Neural cell (in vitro differentiated cells): Measurements from ENCODE around the gene RPS2. TPM values are rescaled to one million over a fixed set of nuclear protein-coding genes. Genes with fewer than 3 reads are reported as not detected.

ENCODE experiments used
- H2AFZ ChIP-seq: fragments of 200-600, 300-800 bp; sonication (generic), shearing (Covaris generic); 2 replicates; pipeline ENCODE4 v1.6.0; 2014; ENCODE audit warnings: low read depth, mild to moderate bottlenecking, antibody characterized with exemption, low read length, moderate library complexity
- H3F3A ChIP-seq: fragments of 200-600 bp; shearing (Covaris generic); 2 replicates; pipeline ENCODE4 v1.6.1; 2016; ENCODE audit warnings: mild to moderate bottlenecking, moderate library complexity, mixed read lengths, antibody characterized with exemption, low read length; ENCODE audit not compliant: insufficient read depth, poor library complexity, severe bottlenecking
- H3K27ac ChIP-seq: fragments of 200-600, 300-800 bp; sonication (generic), shearing (Covaris generic); 2 replicates; pipeline ENCODE4 v1.5.1; 2014; ENCODE audit warnings: mild to moderate bottlenecking, low read length, moderate library complexity
- H3K27me3 ChIP-seq: fragments of 300-800, 200-600 bp; sonication (generic), shearing (Covaris generic); 2 replicates; pipeline ENCODE4 v1.6.0; 2014; ENCODE audit warnings: mild to moderate bottlenecking, low read depth, low read length, moderate library complexity; ENCODE audit not compliant: insufficient read depth
- H3K36me3 ChIP-seq: fragments of 300-800, 200-600 bp; sonication (generic), shearing (Covaris generic); 2 replicates; pipeline ENCODE4 v1.5.1; 2014; ENCODE audit warnings: mild to moderate bottlenecking, antibody characterized with exemption, low read length, moderate library complexity; ENCODE audit not compliant: insufficient read depth
- H3K4me2 ChIP-seq: fragments of 300-800, 200-600 bp; sonication (generic), shearing (Covaris generic); 2 replicates; pipeline ENCODE4 v1.6.0; 2014; ENCODE audit warnings: mild to moderate bottlenecking, low read length
- H3K4me3 ChIP-seq: fragments of 300-800, 200-600 bp; sonication (generic), shearing (Covaris generic); 2 replicates; pipeline ENCODE4 v1.5.1; 2014; ENCODE audit warnings: mild to moderate bottlenecking, low read length, moderate library complexity
- H3K79me2 ChIP-seq: fragments of 200-600 bp; shearing (Covaris generic); replicated peaks from 2 replicates; pipeline ENCODE4 v1.6.0; 2014; ENCODE audit warnings: mild to moderate bottlenecking, low read length, moderate library complexity; ENCODE audit not compliant: insufficient read depth
- H3K9ac ChIP-seq: fragments of 300-800, 200-600 bp; sonication (generic), shearing (Covaris generic); 2 replicates; pipeline ENCODE4 v1.6.1; 2016; ENCODE audit warnings: mild to moderate bottlenecking, low read length, mixed read lengths
- H3K9me2 ChIP-seq: fragments of 200-600 bp; shearing (Covaris generic); 2 replicates; pipeline ENCODE4 v1.6.1; 2016; ENCODE audit warnings: mild to moderate bottlenecking, low read length, mixed read lengths; ENCODE audit not compliant: insufficient read depth
- H3K9me3 ChIP-seq: fragments of 200-600, 300-800 bp; sonication (generic), shearing (Covaris generic); 2 replicates; pipeline ENCODE4 v1.6.1; 2016; ENCODE audit warnings: mild to moderate bottlenecking, mixed run types, low read length, moderate library complexity, mixed read lengths
- H4K20me1 ChIP-seq: fragments of 200-600 bp; shearing (Covaris generic); 2 replicates; pipeline ENCODE4 v1.6.1; 2016; ENCODE audit warnings: mild to moderate bottlenecking, mixed run types; ENCODE audit not compliant: insufficient read depth
- CTCF ChIP-seq: fragments of 450-650 bp; IDR thresholded peaks from 2 replicates; pipeline ENCODE4 v1.5.1; 2014; ENCODE audit warnings: antibody characterized with exemption, mild to moderate bottlenecking, moderate library complexity; ENCODE audit not compliant: poor library complexity, severe bottlenecking
- EP300 ChIP-seq: fragments of 450-650 bp; conservative IDR thresholded peaks from 2 replicates; pipeline ENCODE4 v1.6.1; 2014; ENCODE audit warnings: antibody characterized with exemption, mild to moderate bottlenecking, moderate library complexity; ENCODE audit not compliant: poor library complexity, severe bottlenecking
- EZH2 ChIP-seq: fragments of 200-600, 300-800 bp; shearing (Covaris generic), sonication (generic); IDR thresholded peaks from 2 replicates; pipeline ENCODE4 v1.6.1; 2014; ENCODE audit warnings: antibody characterized with exemption, low read length, borderline replicate concordance, mild to moderate bottlenecking; ENCODE audit not compliant: insufficient read depth, poor library complexity, severe bottlenecking
- MXI1 ChIP-seq: fragments of 450-650 bp; conservative IDR thresholded peaks from 2 replicates; pipeline ENCODE4 v1.6.1; 2014; ENCODE audit warnings: antibody characterized with exemption, mild to moderate bottlenecking; ENCODE audit not compliant: poor library complexity, severe bottlenecking
- POLR2AphosphoS5 ChIP-seq: IDR thresholded peaks from 2 replicates; pipeline ENCODE4 v1.6.1; 2012
- RAD21 ChIP-seq: fragments of 450-650 bp; conservative IDR thresholded peaks from 2 replicates; pipeline ENCODE4 v1.6.1; 2014; ENCODE audit warnings: antibody characterized with exemption, mild to moderate bottlenecking, moderate library complexity
- REST ChIP-seq: IDR thresholded peaks from 2 replicates; pipeline ENCODE4 v1.6.1; 2012; ENCODE audit warnings: borderline replicate concordance
- SMC3 ChIP-seq: fragments of 450-650 bp; conservative IDR thresholded peaks from 2 replicates; pipeline ENCODE4 v1.6.1; 2014; ENCODE audit warnings: antibody characterized with exemption, mild to moderate bottlenecking, moderate library complexity; ENCODE audit not compliant: poor library complexity
- TAF1 ChIP-seq: IDR thresholded peaks from 2 replicates; pipeline ENCODE4 v1.6.1; 2012; ENCODE audit warnings: low read depth
- polyA plus RNA-seq: library from polyadenylated mRNA; depleted of rRNA; stranded (reverse); fragments of >200 nt; gene quantifications from 2 replicates; pipeline ENCODE4 v1.2.3, GENCODE V29; 2014

The RPS2 gene
- polyA plus RNA-seq, 1 donor from 2014 or later, result 1,393 TPM

- no peaks in the 10 kb centered on the region for H3K9me3 ChIP-seq
- no peaks in the 10 kb centered on the region for H3K79me2 ChIP-seq
- no peaks in the 10 kb centered on the region for H3K36me3 ChIP-seq
- no peaks in the 10 kb centered on the region for H3K9me2 ChIP-seq
- H4K20me1 ChIP-seq, result no peaks in the 10 kb centered on the region
- TF ChIP-seq MXI1, result no peak
- TF ChIP-seq CTCF, result no peak
- no peak for TF ChIP-seq SMC3
- no peak for TF ChIP-seq EP300
- no peak for TF ChIP-seq TAF1
- no peak for TF ChIP-seq REST
- TF ChIP-seq EZH2, result no peak
- TF ChIP-seq POLR2AphosphoS5, result no peak
- no peak for TF ChIP-seq RAD21
- H3K9ac ChIP-seq, result no peak overlapping the region
- no peaks in the 10 kb centered on the region for H3K27me3 ChIP-seq
- H3F3A ChIP-seq, result no peaks in the 10 kb centered on the region
- no peak overlapping the region for H3K4me2 ChIP-seq
- no peak overlapping the region for H3K4me3 ChIP-seq
- H3K27ac ChIP-seq, result no peak overlapping the region
- H2AFZ ChIP-seq, result no peak overlapping the region
These were observed 31.4 kb downstream of the RPS2 start for GRCh38 chr16:1933097-1933661.

GRCh38 chr16:1932050-1933028 lies 32.3 kb downstream of the RPS2 start:
- no peaks in the 10 kb centered on the region for H3K9me3 ChIP-seq
- no peak overlapping the region for H3K4me2 ChIP-seq
- H3K4me3 ChIP-seq, result no peak overlapping the region
- no peaks in the 10 kb centered on the region for H3K9me2 ChIP-seq
- no peaks in the 10 kb centered on the region for H3K36me3 ChIP-seq
- H3K9ac ChIP-seq, result no peak overlapping the region
- H3K79me2 ChIP-seq, result no peaks in the 10 kb centered on the region
- no peak overlapping the region for H3K27ac ChIP-seq
- no peaks in the 10 kb centered on the region for H4K20me1 ChIP-seq
- no peaks in the 10 kb centered on the region for H3F3A ChIP-seq
- no peaks in the 10 kb centered on the region for H3K27me3 ChIP-seq
- no peak for TF ChIP-seq SMC3
- H2AFZ ChIP-seq, result no peak overlapping the region
